Measurements from ENCODE around the gene CISH.

The CISH gene

DNA sequence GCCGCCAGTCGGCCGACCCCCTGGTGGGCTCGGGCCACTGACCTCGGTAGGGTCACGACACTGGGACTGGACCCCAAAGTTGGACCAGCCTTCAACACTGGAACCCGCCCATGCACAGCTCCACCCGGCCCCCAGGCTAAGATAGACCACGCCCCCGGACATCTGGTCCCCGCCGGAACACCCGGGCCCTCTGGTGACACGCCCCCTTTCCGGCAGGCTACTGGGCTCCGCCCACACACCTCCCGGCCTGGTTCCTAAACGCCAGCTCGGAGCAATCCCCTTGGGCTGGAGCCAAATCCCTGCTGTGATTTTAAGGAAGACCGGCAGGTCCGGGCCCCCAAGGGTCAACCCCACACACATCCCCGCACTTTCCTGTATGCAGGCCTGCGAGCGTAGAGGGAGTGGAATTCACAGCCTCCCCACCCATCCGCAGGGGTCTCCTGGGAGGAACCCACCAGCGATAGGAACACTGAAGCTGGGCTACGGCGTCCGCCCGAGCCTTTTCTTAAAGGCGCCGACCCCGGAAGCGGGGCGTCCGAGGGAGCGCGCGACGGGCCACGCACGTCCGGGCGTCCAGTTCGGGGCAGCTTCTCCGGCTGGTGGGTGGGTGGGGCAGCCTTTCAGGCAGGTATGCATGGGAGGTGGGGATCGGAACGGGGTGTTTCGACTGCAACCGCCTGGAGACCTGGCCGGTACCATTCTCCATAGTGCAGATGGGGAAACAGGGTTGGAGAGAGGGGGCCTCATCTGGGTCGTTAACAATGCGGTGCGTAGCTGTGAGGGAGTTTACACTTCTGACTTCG lies 42.4 kb downstream of the CISH start, which contains the start of gene HEMK1:
Gene HEMK1 (plus strand): TSS at position 576 of the 803 bp plus-strand sequence. CDS start 1,583 bp downstream, outside the sequence.
- DNase-seq: peak; percentile 85

- peak; percentile 69 for DNase-seq
These were observed 44.0 kb downstream of the CISH start, which contains the start of gene C3orf18 for GRCh38 chr3:50567386-50568167. C3orf18 (minus strand) TSS chr3:50567747; CDS start chr3:50565699, 2,048 bp downstream.

GRCh38 chr3:50567011-50567385 lies 44.6 kb downstream of the CISH start:
- DNase-seq: no peak

GRCh38 chr3:50564321-50564720 lies 47.3 kb downstream of the CISH start:
- no peak for DNase-seq

DNA sequence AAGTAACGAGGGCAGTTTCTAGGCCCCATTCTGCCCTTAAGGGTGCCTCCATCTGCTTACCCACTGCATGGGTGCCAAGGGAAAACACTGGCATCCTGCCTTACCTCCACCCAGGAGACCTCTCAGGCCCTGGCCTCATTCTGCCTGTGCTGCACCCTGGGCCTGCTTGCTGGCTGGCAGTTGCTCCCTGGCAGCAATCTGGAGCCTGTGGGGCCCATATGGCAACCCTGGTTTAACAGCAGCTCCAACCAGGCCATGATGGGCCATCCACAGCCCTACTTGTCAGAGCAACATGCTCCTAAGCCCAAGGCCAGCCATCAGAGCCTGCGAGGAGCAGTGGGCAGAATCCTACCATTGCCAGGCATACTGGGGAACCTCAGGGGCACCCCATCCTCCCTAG lies 47.7 kb downstream of the CISH start:
- DNase-seq: no peak

DNA sequence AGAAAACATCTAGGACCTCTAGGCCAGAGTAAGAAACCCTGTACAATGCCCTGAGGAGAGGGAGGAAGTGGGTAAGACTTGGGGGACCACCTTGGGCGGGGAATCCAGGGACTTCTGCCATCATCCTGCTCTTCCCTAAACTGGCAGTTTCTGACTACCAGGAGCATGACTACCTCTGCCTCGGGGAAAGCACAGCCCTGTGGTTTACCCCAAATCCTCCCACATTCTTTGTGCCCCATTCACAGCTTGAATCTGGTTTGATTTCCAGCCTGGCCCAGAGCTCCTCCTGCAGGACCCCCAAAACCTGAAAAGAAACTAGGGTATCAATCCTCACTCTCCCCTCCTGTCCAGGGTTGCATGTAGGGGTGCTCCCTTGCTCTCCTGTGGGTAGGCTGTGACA lies 48.7 kb downstream of the CISH start:
- no peak for DNase-seq

DNA sequence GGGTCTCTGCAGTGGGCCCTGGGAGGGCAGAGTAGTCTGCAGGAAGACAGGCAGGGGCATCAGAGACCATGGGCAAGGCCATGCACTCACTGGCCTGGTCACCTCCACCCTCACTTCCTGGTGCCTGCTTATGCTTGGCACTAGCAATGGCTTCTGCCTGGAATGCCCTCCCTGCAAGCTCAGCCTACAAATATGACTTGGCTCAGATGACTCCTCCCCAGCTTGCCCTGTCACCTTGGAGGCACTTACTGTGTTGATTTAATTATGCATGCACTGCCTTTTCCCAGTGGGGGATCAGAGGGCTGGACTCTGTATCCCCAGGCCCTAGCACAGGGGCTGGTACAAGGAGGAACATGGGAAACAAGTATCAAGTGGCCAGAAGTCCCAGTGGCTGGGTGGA lies 51.9 kb downstream of the CISH start:
- no peak for DNase-seq

DNA sequence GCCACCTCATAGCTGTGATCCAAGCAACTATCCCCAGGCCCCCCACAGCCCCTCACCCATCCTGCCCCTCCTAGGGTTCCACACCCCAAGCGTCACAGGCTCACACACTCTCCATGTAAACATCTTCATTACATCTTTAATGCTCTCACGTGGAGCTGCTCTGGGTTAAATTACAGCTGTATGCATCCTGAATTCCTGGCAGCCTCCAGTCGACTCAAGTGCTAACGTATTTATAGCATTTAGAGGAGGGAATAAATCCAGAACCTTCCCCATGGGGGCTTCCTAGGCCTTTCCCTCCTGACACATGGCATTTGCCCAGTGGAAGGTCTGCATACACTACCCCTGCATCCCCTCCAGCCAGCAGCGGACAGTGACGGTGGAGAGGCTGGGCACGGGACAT lies 53.7 kb downstream of the CISH start:
- no peak for DNase-seq

DNA sequence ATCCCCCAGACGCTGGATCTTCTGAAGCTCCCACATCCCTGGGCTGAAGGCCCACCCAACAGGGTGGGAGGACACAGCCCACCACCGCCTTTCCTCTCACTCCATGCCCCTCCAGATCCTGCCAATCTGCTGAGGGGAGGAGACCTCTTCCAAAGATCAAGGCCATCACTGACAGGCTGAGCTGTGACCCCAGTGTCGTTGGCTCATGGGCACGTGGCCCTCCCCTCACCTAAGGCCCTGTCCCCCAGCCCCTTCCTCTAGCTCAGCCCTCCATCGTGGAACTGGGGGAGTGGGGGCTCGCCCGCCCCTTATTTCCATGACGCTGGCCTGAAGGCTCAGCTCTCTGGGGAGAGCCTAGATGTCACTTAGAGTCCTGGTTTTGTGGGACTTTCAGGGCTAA lies 54.5 kb downstream of the CISH start:
- DNase-seq: no peak

All from SHP77 treated with DMSO at 0.1 percent for 48 hours (cell line).